IMR-90 (cell line): Measurements from ENCODE around the gene AGAP6. TPM values are rescaled to one million over a fixed set of nuclear protein-coding genes. Genes with fewer than 3 reads are reported as not detected.

Experiments used
- ATAC-seq: fragments of 200-7000 bp; cut with Tn5 transposase; 2 replicates; pipeline ENCODE4 v1.9.1; 2020; ENCODE audit warnings: low read depth, mild to moderate bottlenecking, moderate library complexity
- BruUV-seq: library from RNA; stranded (reverse); fragments of 400-500 nt; replicated peaks from 2 replicates; lab custom pipeline; 2021; lab: Mats Ljungman, UMichigan
- CTCF ChIA-PET: fragments of 300-600 bp; formaldehyde crosslinking; extraction: SDS; loops from one replicate; lab custom pipeline; 2021; ENCODE audit warnings: antibody characterized with exemption; lab: Yijun Ruan, JAX
- POLR2A ChIA-PET: fragments of 300-600 bp; sonication (Branson Sonifier 250); formaldehyde crosslinking; loops from one replicate; lab custom pipeline; 2022; ENCODE audit warnings: antibody characterized with exemption; ENCODE audit not compliant: unreplicated experiment; lab: Charles Lee
- DNase-seq: peaks from one replicate; pipeline ENCODE4 v3.0.0; 2013
- H2AFZ ChIP-seq: replicated peaks from 2 replicates; pipeline ENCODE3; 2013; ENCODE audit warnings: low read length, mild to moderate bottlenecking; ENCODE audit not compliant: poor library complexity
- H2AK5ac ChIP-seq: 2 replicates; pipeline ENCODE4 v1.6.1; 2013; ENCODE audit warnings: low read depth, low read length, inconsistent platforms
- H2AK9ac ChIP-seq: replicated peaks from 2 replicates; pipeline ENCODE3; 2013; ENCODE audit warnings: mild to moderate bottlenecking, low read depth, low read length, moderate library complexity; ENCODE audit not compliant: poor library complexity
- H2BK120ac ChIP-seq: 2 replicates; pipeline ENCODE4 v1.6.1; 2013; ENCODE audit warnings: low read depth, low read length, inconsistent platforms
- H2BK15ac ChIP-seq: 3 replicates; pipeline ENCODE4 v1.6.1; 2013; ENCODE audit warnings: low read depth, low read length, inconsistent platforms
- H2BK20ac ChIP-seq: 2 replicates; pipeline ENCODE4 v1.6.1; 2013; ENCODE audit warnings: low read depth, mild to moderate bottlenecking, inconsistent platforms, low read length, moderate library complexity
- H2BK5ac ChIP-seq: 2 replicates; pipeline ENCODE4 v1.6.1; 2013; ENCODE audit warnings: mild to moderate bottlenecking, low read depth, low read length, inconsistent platforms; ENCODE audit not compliant: poor library complexity, severe bottlenecking
- H3K14ac ChIP-seq: replicated peaks from 2 replicates; pipeline ENCODE4 v1.6.1; 2013; ENCODE audit warnings: low read depth, low read length, inconsistent platforms
- H3K18ac ChIP-seq: 2 replicates; pipeline ENCODE4 v1.6.1; 2013; ENCODE audit warnings: low read depth, low read length, control low read depth
- H3K23ac ChIP-seq: 2 replicates; pipeline ENCODE4 v1.6.1; 2013; ENCODE audit warnings: low read depth, low read length, inconsistent platforms
- H3K27ac ChIP-seq: 2 replicates; pipeline ENCODE4 v1.5.1; 2013; ENCODE audit warnings: mild to moderate bottlenecking, control low read depth, low read length; ENCODE audit not compliant: insufficient read depth
- H3K27me3 ChIP-seq: 2 replicates; pipeline ENCODE4 v1.6.1; 2013; ENCODE audit warnings: low read length; ENCODE audit not compliant: control insufficient read depth, insufficient read depth
- H3K36me3 ChIP-seq: 2 replicates; pipeline ENCODE4 v1.6.1; 2013; ENCODE audit warnings: low read length, mixed read lengths; ENCODE audit not compliant: control insufficient read depth, insufficient read depth
- H3K4ac ChIP-seq: 2 replicates; pipeline ENCODE4 v1.6.1; 2013; ENCODE audit warnings: low read depth, low read length, inconsistent platforms
- H3K4me1 ChIP-seq: 2 replicates; pipeline ENCODE4 v1.6.1; 2013; ENCODE audit warnings: low read length, mixed read lengths; ENCODE audit not compliant: control insufficient read depth, insufficient read depth
- H3K4me2 ChIP-seq: 2 replicates; pipeline ENCODE4 v1.6.1; 2013; ENCODE audit warnings: low read depth, mild to moderate bottlenecking, control low read depth, low read length, moderate library complexity
- H3K4me3 ChIP-seq: 2 replicates; pipeline ENCODE4 v1.5.1; 2013; ENCODE audit warnings: low read depth, mild to moderate bottlenecking, control low read depth, low read length, moderate library complexity; ENCODE audit not compliant: insufficient read depth
- H3K56ac ChIP-seq: 2 replicates; pipeline ENCODE4 v1.6.1; 2013; ENCODE audit warnings: low read length, inconsistent platforms; ENCODE audit not compliant: insufficient read depth; ENCODE audit errors: extremely low read depth
- H3K79me1 ChIP-seq, 2 experiments: 2 replicates each; pipeline ENCODE4 v1.6.1; 2013; ENCODE audit warnings: low read length in 2 of 2, inconsistent platforms in 1 of 2, low read depth in 1 of 2
- H3K9ac ChIP-seq: 2 replicates; pipeline ENCODE4 v1.6.1; 2013; ENCODE audit warnings: low read depth, low read length, control low read depth
- H3K9me1 ChIP-seq: 2 replicates; pipeline ENCODE4 v1.6.1; 2013; ENCODE audit warnings: low read length, inconsistent platforms; ENCODE audit not compliant: insufficient read depth
- H3K9me3 ChIP-seq: 2 replicates; pipeline ENCODE4 v1.6.1; 2013; ENCODE audit warnings: low read length; ENCODE audit not compliant: control insufficient read depth, insufficient read depth
- H4K20me1 ChIP-seq: 2 replicates; pipeline ENCODE4 v1.6.1; 2013; ENCODE audit warnings: low read length, inconsistent platforms; ENCODE audit not compliant: insufficient read depth
- H4K5ac ChIP-seq: 2 replicates; pipeline ENCODE4 v1.6.1; 2013; ENCODE audit warnings: mild to moderate bottlenecking, low read depth, low read length, control low read depth
- H4K8ac ChIP-seq, 2 experiments: 2 replicates each; pipeline ENCODE4 v1.6.1; 2013; ENCODE audit warnings: low read depth in 2 of 2, low read length in 2 of 2, control low read depth in 1 of 2, inconsistent platforms in 1 of 2
- H4K91ac ChIP-seq: 2 replicates; pipeline ENCODE4 v1.6.1; 2013; ENCODE audit warnings: low read depth, low read length, inconsistent platforms; ENCODE audit not compliant: insufficient read depth
- CHD1 ChIP-seq: IDR thresholded peaks from 2 replicates; pipeline ENCODE4 v1.6.1; 2012; ENCODE audit warnings: low read depth, low read length, improper control_type of control experiment
- MAZ ChIP-seq: IDR thresholded peaks from 2 replicates; pipeline ENCODE4 v1.6.1; 2012; ENCODE audit warnings: low read depth, mild to moderate bottlenecking, low read length, improper control_type of control experiment, moderate library complexity, borderline replicate concordance
- MXI1 ChIP-seq: IDR thresholded peaks from 2 replicates; pipeline ENCODE4 v1.6.1; 2012; ENCODE audit warnings: low read depth, mild to moderate bottlenecking, low read length, moderate library complexity, borderline replicate concordance
- WGBS, 2 experiments: methylation state at CpG; one replicate each; pipeline versions ENCODE4 v1.1.5 to v1.1.7; 2013; ENCODE audit warnings: missing lambda C conversion rate in 2 of 2; ENCODE audit not compliant: insufficient read length in 1 of 2; ENCODE audit errors: extremely low coverage in 2 of 2; 5-methylcytosine and 5-hydroxymethylcytosine counted together
- dilution Hi-C: fragments of 300-500 bp; cut with HindIII; formaldehyde crosslinking; loops from one replicate; pipeline ENCODE4 v1.14.3; 2018; ENCODE audit warnings: low sequenced_read_pairs; ENCODE audit not compliant: unreplicated experiment
- in situ Hi-C: fragments of 300-500 bp; cut with MboI; formaldehyde crosslinking; loops from 3 replicates; pipeline ENCODE4 v1.14.3; 2019; ENCODE audit warnings: low sequenced_read_pairs, inconsistent platforms, mixed read lengths
- intact Hi-C: fragments of 100-400 bp; cut with micrococcal nuclease; formaldehyde crosslinking; loops from 2 replicates; pipeline ENCODE4 v1.10.0; 2022
- polyA plus RNA-seq, 3 experiments: library from polyadenylated mRNA; depleted of rRNA; stranded (reverse); fragments of >200 nt; gene quantifications; 2 replicates each; pipeline ENCODE4 v1.2.3, GENCODE V29; 2012; ENCODE audit warnings: low replicate concordance in 1 of 3
- total RNA-seq: library from RNA; depleted of rRNA; stranded (reverse); fragments of >200 nt; gene quantifications from 2 replicates; pipeline ENCODE4 v1.2.3, GENCODE V29; 2012

AGAP6 gene
- total and polyA plus RNA-seq, 2 of the 4 experiments (the other 2 are of a cell fraction): 2.3 to 13.6 TPM

- no peak overlapping the region for H2AK5ac ChIP-seq
- H4K20me1 ChIP-seq: no peaks in the 10 kb centered on the region
- no TSS peak for BruUV-seq
- no peak overlapping the region for H4K5ac ChIP-seq
- in situ Hi-C loops (no loop called here), dilution Hi-C loops (no loop called here), intact Hi-C loops (no loop called here)
- H3K18ac ChIP-seq: no peak overlapping the region
- H3K9me1 ChIP-seq: no peaks in the 10 kb centered on the region
- no peak overlapping the region for H2BK5ac ChIP-seq
- H3K4me1 ChIP-seq: no peaks in the 10 kb centered on the region
- DNase-seq (no peak), ATAC-seq (no peak)
- H2BK15ac ChIP-seq: no peak overlapping the region
- POLR2A ChIA-PET: no interaction called here
- H3K9ac ChIP-seq: no peak overlapping the region
- H2BK120ac ChIP-seq: no peak overlapping the region
- no peak overlapping the region for H2BK20ac ChIP-seq
- WGBS, 2 experiments: 81% methylated on average over 8 of the region's 13 CpGs; no CpG with 5 or more reads in 1 of the 2 experiments
- no peak overlapping the region for H3K4me2 ChIP-seq
- peak overlapping the region; percentile 29 for H2AFZ ChIP-seq
- CTCF ChIA-PET: interaction anchor here (0.7 kb wide), 1 partner anchor 10 kb away, joined by 4 read pairs; no protein-coding TSS in a partner anchor
- no peaks in the 10 kb centered on the region for H3K36me3 ChIP-seq
- no peak overlapping the region for H2AK9ac ChIP-seq
- H3K27ac ChIP-seq: no peak overlapping the region
- no peak overlapping the region for H3K23ac ChIP-seq
- peaks cover 37% of the 10 kb centered on the region for H3K27me3 ChIP-seq
- no peak overlapping the region for H3K4ac ChIP-seq
- H3K79me1 ChIP-seq: no peaks in the 10 kb centered on the region
- H3K56ac ChIP-seq: no peak overlapping the region
- H4K8ac ChIP-seq: no peak overlapping the region
- H3K14ac ChIP-seq: no peak overlapping the region
- H3K4me3 ChIP-seq: no peak overlapping the region
- TF ChIP-seq CHD1: no peak
- TF ChIP-seq MXI1: no peak
- no peak for TF ChIP-seq MAZ
- peaks cover 2% of the 10 kb centered on the region; the same call in 1 of the 2 replicates for H3K9me3 ChIP-seq
- H4K91ac ChIP-seq: no peak overlapping the region
Observed at GRCh38 chr10:50027195-50027594, 39.0 kb downstream of the AGAP6 start.
